GM12878 (cell line): ENCODE results near the gene JTB. TPM values are rescaled to one million over a fixed set of nuclear protein-coding genes. Genes with fewer than 3 reads are reported as not detected.

Experiments
- ATAC-seq: fragments of 200-7000 bp; cut with Tn5 transposase; 3 replicates; pipeline ENCODE4 v1.9.1; 2020; ENCODE audit warnings: mild to moderate bottlenecking, moderate library complexity
- BruUV-seq: library from RNA; stranded (reverse); fragments of 400-500 nt; replicated peaks from 2 replicates; lab custom pipeline; 2021; lab: Mats Ljungman, UMichigan
- CTCF ChIA-PET: fragments of 300-600 bp; sonication (Branson Sonifier 250); formaldehyde crosslinking; extraction: SDS; loops from one replicate; lab custom pipeline; 2021; ENCODE audit warnings: inconsistent platforms; lab: Yijun Ruan, JAX
- POLR2A ChIA-PET: fragments of 350-600 bp; formaldehyde crosslinking; extraction: SDS; loops from one replicate; lab custom pipeline; 2021; ENCODE audit warnings: inconsistent platforms; lab: Charles Lee
- RAD21 ChIA-PET: fragments of 300-600 bp; sonication (Branson Sonifier 250); formaldehyde crosslinking; loops from one replicate; lab custom pipeline; 2023; ENCODE audit warnings: antibody characterized with exemption; ENCODE audit not compliant: unreplicated experiment; lab: Charles Lee
- SMC1A ChIA-PET: fragments of 300-600 bp; sonication (Branson Sonifier 250); formaldehyde crosslinking; loops from one replicate; lab custom pipeline; 2023; ENCODE audit not compliant: unreplicated experiment, uncharacterized antibody; lab: Charles Lee
- DNase-seq: peaks from one replicate; pipeline ENCODE4 v3.0.0-alpha.2; 2011; ENCODE audit warnings: low read depth, low spot score
- FAIRE-seq: peaks from 3 replicates; lab custom pipeline; 2011; peaks lifted over from hg19 to GRCh38; lab: Jason Lieb, UNC
- H2AFZ ChIP-seq: 2 replicates; pipeline ENCODE4 v1.6.0; 2011; ENCODE audit warnings: low read depth, low read length, control low read depth; ENCODE audit not compliant: control insufficient read depth
- H3K27ac ChIP-seq: 2 replicates; pipeline ENCODE4 v1.5.1; 2011; ENCODE audit warnings: control low read depth; ENCODE audit not compliant: control insufficient read depth, insufficient read depth
- H3K27me3 ChIP-seq, 2 experiments: replicated peaks in 1 of 2; 2 replicates each; pipeline versions ENCODE4 v1.6.0 to v1.6.1; 2011; ENCODE audit warnings: low read length in 1 of 2; ENCODE audit not compliant: control insufficient read depth in 2 of 2, insufficient read depth in 2 of 2
- H3K36me3 ChIP-seq, 2 experiments: 2 replicates each; pipeline ENCODE4 v1.5.1; 2011; ENCODE audit warnings: low read length in 1 of 2; ENCODE audit not compliant: control insufficient read depth in 2 of 2, insufficient read depth in 2 of 2
- H3K4me1 ChIP-seq: 2 replicates; pipeline ENCODE4 v1.6.1; 2011; ENCODE audit warnings: mild to moderate bottlenecking, low read length, moderate library complexity, mixed read lengths; ENCODE audit not compliant: control insufficient read depth, insufficient read depth
- H3K4me2 ChIP-seq: 2 replicates; pipeline ENCODE4 v1.6.0; 2011; ENCODE audit warnings: control low read depth; ENCODE audit not compliant: control insufficient read depth, insufficient read depth
- H3K4me3 ChIP-seq: fragments of 200-600 bp; sonication (generic); 2 replicates; pipeline ENCODE4 v1.5.1; 2016
- H3K79me2 ChIP-seq: 2 replicates; pipeline ENCODE4 v1.6.0; 2011; ENCODE audit warnings: low read length; ENCODE audit not compliant: control insufficient read depth, insufficient read depth
- H3K9ac ChIP-seq: 2 replicates; pipeline ENCODE4 v1.8.0; 2011; ENCODE audit warnings: low read length, control low read depth, mixed read lengths; ENCODE audit not compliant: control insufficient read depth, insufficient read depth
- H3K9me3 ChIP-seq: replicated peaks from 3 replicates; pipeline ENCODE4 v1.5.1; 2011; ENCODE audit warnings: mild to moderate bottlenecking, low read length; ENCODE audit not compliant: control insufficient read depth, insufficient read depth
- H4K20me1 ChIP-seq: 2 replicates; pipeline ENCODE4 v1.6.0; 2011; ENCODE audit not compliant: control insufficient read depth, insufficient read depth
- E2F4 ChIP-seq: IDR thresholded peaks from 2 replicates; pipeline ENCODE4 v1.6.1; 2012; ENCODE audit warnings: low read depth, low read length, improper control_type of control experiment
- ESRRA ChIP-seq: IDR thresholded peaks from 2 replicates; pipeline ENCODE4 v1.6.1; 2012; ENCODE audit warnings: mild to moderate bottlenecking, low read length, improper control_type of control experiment
- IKZF1 ChIP-seq: fragments of 450-650 bp; conservative IDR thresholded peaks from 2 replicates; pipeline ENCODE4 v1.6.1; 2017; ENCODE audit warnings: antibody characterized with exemption, mild to moderate bottlenecking
- PML ChIP-seq: IDR thresholded peaks from 2 replicates; pipeline ENCODE4 v1.6.1; 2012; ENCODE audit warnings: low read length, inconsistent platforms
- POLR2AphosphoS5 ChIP-seq: IDR thresholded peaks from 2 replicates; pipeline ENCODE4 v1.6.1; 2011; ENCODE audit warnings: mild to moderate bottlenecking, low read length, inconsistent platforms
- SMC3 ChIP-seq: IDR thresholded peaks from 2 replicates; pipeline ENCODE4 v1.6.1; 2011; ENCODE audit warnings: low read length, improper control_type of control experiment, borderline replicate concordance
- SREBF2 ChIP-seq: IDR thresholded peaks from 2 replicates; pipeline ENCODE4 v1.6.1; 2012; ENCODE audit warnings: mild to moderate bottlenecking, low read length
- ZBTB33 ChIP-seq: fragments of 450-650 bp; IDR thresholded peaks from 2 replicates; pipeline ENCODE4 v1.6.1; 2017; ENCODE audit warnings: mild to moderate bottlenecking
- ZNF622 ChIP-seq: fragments of 450-650 bp; IDR thresholded peaks from 2 replicates; pipeline ENCODE4 v1.6.1; 2017; ENCODE audit warnings: mild to moderate bottlenecking, inconsistent platforms
- ZZZ3 ChIP-seq: IDR thresholded peaks from 2 replicates; pipeline ENCODE4 v1.6.1; 2011; ENCODE audit warnings: low read depth; ENCODE audit not compliant: control insufficient read depth, insufficient read length
- WGBS: methylation state at CpG from one replicate; pipeline ENCODE4 v1.1.6; 2016; ENCODE audit warnings: low lambda C conversion rate; ENCODE audit not compliant: insufficient replicate concordance, insufficient coverage; ENCODE audit errors: missing lambda C conversion rate; 5-methylcytosine and 5-hydroxymethylcytosine counted together
- in situ Hi-C: fragments of 300-500 bp; cut with MboI; formaldehyde crosslinking; loops from 9 replicates; pipeline ENCODE4 v1.14.3; 2018; ENCODE audit warnings: mixed read lengths
- intact Hi-C: fragments of 100-400 bp; cut with micrococcal nuclease; formaldehyde crosslinking; loops from one replicate; pipeline ENCODE4 v1.14.2; 2022; ENCODE audit not compliant: unreplicated experiment
- polyA plus RNA-seq, 11 experiments: library from polyadenylated mRNA; depleted of rRNA in 4 of 11; unstranded in 6 of 11; stranded (reverse) in 5 of 11; fragments of >200 nt; fragmentation: Nextera tagmentation in 4 of 11; fragmentation: Illumina TruSeq in 1 of 11; extraction: Ambion mirVana in 4 of 11; extraction: Trizol in 1 of 11; gene quantifications; 1 replicate in 1 of 11; 2 replicates in 10 of 11; pipeline versions ENCODE4 v1.2.1 to v1.2.3, GENCODE V29; 2011 to 2016; ENCODE audit warnings: inconsistent platforms in 2 of 11, missing spikeins in 2 of 11, low read depth in 1 of 11
- total RNA-seq, 4 experiments: library from RNA; depleted of rRNA in 3 of 4; stranded (reverse); fragments of >200 nt in 3 of 4; fragmentation: Illumina TruSeq in 1 of 4; extraction: Trizol in 1 of 4; gene quantifications; 2 replicates each; pipeline versions ENCODE4 v1.2.1 to v1.2.3, GENCODE V29; 2013 to 2021
- TF ChIP-seq, protein P1 (sequence below): fragments of 150-350 bp; IDR thresholded peaks from 2 replicates; pipeline ENCODE4 v1.6.1; 2016; ENCODE audit warnings: low read depth, low read length
- TF ChIP-seq, protein P2 (sequence below): fragments of 450-650 bp; IDR thresholded peaks from 2 replicates; pipeline ENCODE4 v1.6.1; 2018; ENCODE audit warnings: borderline replicate concordance, mild to moderate bottlenecking; ENCODE audit not compliant: partially characterized antibody

The JTB gene
- total and polyA plus RNA-seq, 10 of the 15 experiments (the other 5 are each of a cell fraction or from before 2014, with no cell fraction given) = 25.0 to 298 (median 155) TPM

DNA sequence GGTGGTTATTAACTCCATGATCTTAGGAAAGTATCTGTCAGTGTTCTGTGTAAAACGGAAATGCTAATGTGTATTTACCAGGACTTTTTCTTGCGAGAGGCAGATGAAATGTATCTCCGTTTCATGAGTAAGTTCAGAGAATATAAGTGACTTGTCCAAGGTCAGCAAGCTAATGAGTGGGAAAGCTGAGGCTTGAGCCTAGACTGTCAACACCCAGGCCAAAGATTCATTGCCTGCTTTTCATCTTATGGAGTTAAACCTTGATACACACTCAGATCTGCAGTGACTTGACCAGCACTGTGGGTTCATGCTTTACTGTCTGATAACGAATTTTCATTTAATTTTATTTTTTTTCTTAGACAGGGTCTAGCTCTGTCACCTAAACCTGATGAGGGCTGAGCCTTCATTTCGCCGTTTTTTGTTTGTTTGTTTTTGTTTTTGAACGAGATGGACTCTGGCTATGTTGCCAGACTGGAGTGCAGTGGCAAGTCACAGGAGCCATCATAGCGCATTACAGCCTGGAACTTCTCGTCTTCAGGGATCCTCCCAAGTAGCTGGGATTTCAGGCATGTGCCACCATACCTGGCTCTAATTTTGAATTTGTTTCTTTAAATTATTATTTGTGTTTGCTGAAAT is 918 bp upstream of the JTB start:
- RAD21 ChIA-PET = interaction anchor here (1.1 to 4.0 kb wide), 12 partner anchors 10 to 307 kb away, joined by 3 to 42 read pairs (median 8); partner anchors contain the start of genes CREB3L4, DENND4B, GATAD2B and ILF2
- intact Hi-C loops (no loop called here), in situ Hi-C loops (no loop called here)
- peaks cover 22% of the 10 kb centered on the region for H3K79me2 ChIP-seq
- H3K36me3 ChIP-seq = peaks cover 8 to 12% of the 10 kb centered on the region in 2 experiments
- H2AFZ ChIP-seq = peak overlapping the region; percentile 78
- WGBS = 55% methylated on average over 9 of the region's 9 CpGs
- H4K20me1 ChIP-seq = no peaks in the 10 kb centered on the region
- peak; percentile 23 for FAIRE-seq
- H3K4me2 ChIP-seq = peak overlapping the region; percentile 69
- H3K27me3 ChIP-seq = no peaks in the 10 kb centered on the region
- CTCF ChIA-PET = interaction anchor here (0.8 to 6.6 kb wide), 17 partner anchors 9 to 468 kb away, joined by 3 to 62 read pairs (median 6); partner anchors contain the start of genes CREB3L4, DENND4B, ILF2 and RAB13
- H3K9ac ChIP-seq = peak overlapping the region; percentile 88
- DNase-seq = no peak
- SMC1A ChIA-PET = interaction anchor here (0.6 to 5.0 kb wide), 21 partner anchors 8 to 406 kb away, joined by 3 to 82 read pairs (median 4); partner anchors contain the start of genes CREB3L4, DENND4B, GATAD2B and RAB13
- 0 out of 3 replicates have a peak, but pooled peaks have one; percentile 2 for ATAC-seq
- peaks cover 4% of the 10 kb centered on the region; the same call in 1 of the 2 replicates for H3K4me1 ChIP-seq
- POLR2A ChIA-PET = interaction anchor here (0.5 to 5.3 kb wide), 15 partner anchors 8 to 181 kb away, joined by 3 to 132 read pairs (median 6); partner anchors contain the start of genes CREB3L4, CRTC2, DENND4B and GATAD2B
- H3K4me3 ChIP-seq = peak overlapping the region; percentile 87
- H3K27ac ChIP-seq = peak overlapping the region; percentile 86
- H3K9me3 ChIP-seq = no peaks in the 10 kb centered on the region
- BruUV-seq = no TSS peak
- TF ChIP-seq ZBTB33 (no peak), SMC3 (no peak), IKZF1 (no peak), E2F4 (no peak), PML (no peak), ZNF622 (no peak), ZZZ3 (no peak), SREBF2 (no peak), ESRRA (no peak), POLR2AphosphoS5 (no peak)
- TF ChIP-seq, protein P1, sequence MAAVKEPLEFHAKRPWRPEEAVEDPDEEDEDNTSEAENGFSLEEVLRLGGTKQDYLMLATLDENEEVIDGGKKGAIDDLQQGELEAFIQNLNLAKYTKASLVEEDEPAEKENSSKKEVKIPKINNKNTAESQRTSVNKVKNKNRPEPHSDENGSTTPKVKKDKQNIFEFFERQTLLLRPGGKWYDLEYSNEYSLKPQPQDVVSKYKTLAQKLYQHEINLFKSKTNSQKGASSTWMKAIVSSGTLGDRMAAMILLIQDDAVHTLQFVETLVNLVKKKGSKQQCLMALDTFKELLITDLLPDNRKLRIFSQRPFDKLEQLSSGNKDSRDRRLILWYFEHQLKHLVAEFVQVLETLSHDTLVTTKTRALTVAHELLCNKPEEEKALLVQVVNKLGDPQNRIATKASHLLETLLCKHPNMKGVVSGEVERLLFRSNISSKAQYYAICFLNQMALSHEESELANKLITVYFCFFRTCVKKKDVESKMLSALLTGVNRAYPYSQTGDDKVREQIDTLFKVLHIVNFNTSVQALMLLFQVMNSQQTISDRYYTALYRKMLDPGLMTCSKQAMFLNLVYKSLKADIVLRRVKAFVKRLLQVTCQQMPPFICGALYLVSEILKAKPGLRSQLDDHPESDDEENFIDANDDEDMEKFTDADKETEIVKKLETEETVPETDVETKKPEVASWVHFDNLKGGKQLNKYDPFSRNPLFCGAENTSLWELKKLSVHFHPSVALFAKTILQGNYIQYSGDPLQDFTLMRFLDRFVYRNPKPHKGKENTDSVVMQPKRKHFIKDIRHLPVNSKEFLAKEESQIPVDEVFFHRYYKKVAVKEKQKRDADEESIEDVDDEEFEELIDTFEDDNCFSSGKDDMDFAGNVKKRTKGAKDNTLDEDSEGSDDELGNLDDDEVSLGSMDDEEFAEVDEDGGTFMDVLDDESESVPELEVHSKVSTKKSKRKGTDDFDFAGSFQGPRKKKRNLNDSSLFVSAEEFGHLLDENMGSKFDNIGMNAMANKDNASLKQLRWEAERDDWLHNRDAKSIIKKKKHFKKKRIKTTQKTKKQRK = no peak
- TF ChIP-seq, protein P2, sequence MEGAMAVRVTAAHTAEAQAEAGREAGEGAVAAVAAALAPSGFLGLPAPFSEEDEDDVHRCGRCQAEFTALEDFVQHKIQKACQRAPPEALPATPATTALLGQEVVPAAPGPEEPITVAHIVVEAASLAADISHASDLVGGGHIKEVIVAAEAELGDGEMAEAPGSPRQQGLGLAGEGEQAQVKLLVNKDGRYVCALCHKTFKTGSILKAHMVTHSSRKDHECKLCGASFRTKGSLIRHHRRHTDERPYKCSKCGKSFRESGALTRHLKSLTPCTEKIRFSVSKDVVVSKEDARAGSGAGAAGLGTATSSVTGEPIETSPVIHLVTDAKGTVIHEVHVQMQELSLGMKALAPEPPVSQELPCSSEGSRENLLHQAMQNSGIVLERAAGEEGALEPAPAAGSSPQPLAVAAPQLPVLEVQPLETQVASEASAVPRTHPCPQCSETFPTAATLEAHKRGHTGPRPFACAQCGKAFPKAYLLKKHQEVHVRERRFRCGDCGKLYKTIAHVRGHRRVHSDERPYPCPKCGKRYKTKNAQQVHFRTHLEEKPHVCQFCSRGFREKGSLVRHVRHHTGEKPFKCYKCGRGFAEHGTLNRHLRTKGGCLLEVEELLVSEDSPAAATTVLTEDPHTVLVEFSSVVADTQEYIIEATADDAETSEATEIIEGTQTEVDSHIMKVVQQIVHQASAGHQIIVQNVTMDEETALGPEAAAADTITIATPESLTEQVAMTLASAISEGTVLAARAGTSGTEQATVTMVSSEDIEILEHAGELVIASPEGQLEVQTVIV = no peak
